SK-N-MC (cell line): ENCODE results near the gene TFAP2B.

Experiments used
- DNase-seq: peaks from one replicate; pipeline ENCODE4 v3.0.0-alpha.2; 2011; ENCODE audit warnings: low read depth, low spot score
- H3K27ac ChIP-seq: fragments of 200-600 bp; sonication (generic); 2 replicates; pipeline ENCODE4 v1.5.1; 2016; ENCODE audit warnings: mixed run types
- H3K36me3 ChIP-seq: fragments of 200-600 bp; sonication (generic); 2 replicates; pipeline ENCODE4 v1.6.1; 2017; ENCODE audit warnings: antibody characterized with exemption, low read length, mixed read lengths; ENCODE audit not compliant: insufficient read depth
- H3K4me3 ChIP-seq: fragments of 200-600 bp; sonication (generic); 2 replicates; pipeline ENCODE4 v1.5.1; 2016
- H3K9ac ChIP-seq: fragments of 200-600 bp; sonication (generic); 2 replicates; pipeline ENCODE4 v1.8.0; 2017; ENCODE audit warnings: mixed run types, mixed read lengths; ENCODE audit not compliant: insufficient read length
- H3K9me3 ChIP-seq: fragments of 200-600 bp; sonication (generic); 2 replicates; pipeline ENCODE4 v1.6.1; 2017; ENCODE audit warnings: low read depth, mild to moderate bottlenecking, antibody characterized with exemption, low read length, moderate library complexity, mixed read lengths
- EZH2 ChIP-seq: fragments of 200-600 bp; sonication (generic); IDR thresholded peaks from one replicate; pipeline ENCODE4 v1.6.1; 2017; ENCODE audit warnings: antibody characterized with exemption
- FOXP2 ChIP-seq: optimal IDR thresholded peaks from 2 replicates; pipeline ENCODE3; 2011; ENCODE audit warnings: mild to moderate bottlenecking, moderate library complexity; ENCODE audit not compliant: insufficient read depth; ENCODE audit errors: extremely low read length, control extremely low read depth
- POLR2AphosphoS5 ChIP-seq: IDR thresholded peaks from 2 replicates; pipeline ENCODE4 v1.6.1; 2012; ENCODE audit warnings: mild to moderate bottlenecking, low read depth, low read length, borderline replicate concordance

Gene TFAP2B

DNA sequence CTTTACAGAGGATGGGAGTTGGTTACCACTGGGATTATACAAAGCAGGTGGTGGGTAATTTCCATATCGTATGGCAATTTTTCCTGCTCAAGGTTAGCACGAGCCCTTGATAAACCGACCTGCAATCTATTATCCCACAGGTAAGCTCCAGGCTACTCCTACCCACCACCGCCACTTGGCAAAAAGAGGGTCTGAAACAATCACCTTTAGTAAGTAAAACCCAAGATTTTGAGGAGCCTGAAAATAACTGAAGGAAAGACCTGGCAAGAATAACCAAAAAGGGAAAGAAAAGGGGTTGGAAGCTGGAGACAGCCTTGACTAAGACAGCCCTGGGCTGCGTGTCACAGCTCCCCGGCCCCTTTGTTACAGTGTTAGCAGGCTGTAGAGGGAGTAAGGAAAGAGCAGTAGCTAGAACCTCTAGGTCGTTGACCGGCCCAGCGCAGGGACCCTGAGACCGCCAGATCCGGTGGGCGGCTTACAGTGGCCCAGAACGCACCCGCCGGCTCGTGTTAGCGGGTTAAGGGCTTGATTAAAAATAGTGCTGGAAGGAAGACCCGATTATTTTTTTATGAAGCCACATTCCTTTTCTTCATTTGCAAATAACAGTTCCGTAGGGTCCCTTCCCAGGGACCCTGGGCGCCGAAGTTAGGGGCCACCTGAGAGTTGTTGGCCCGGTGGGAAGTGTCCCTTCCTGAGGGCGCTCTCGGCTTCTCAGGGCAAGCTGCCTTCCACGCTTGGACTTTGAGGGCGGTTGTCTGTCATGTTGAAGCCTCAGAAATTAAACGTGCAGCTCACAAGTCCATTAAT, 30.5 kb downstream of the TFAP2B start:
- Histone ChIP-seq H3K36me3 (peaks cover 5% of the 10 kb centered on the region), H3K4me3 (peak overlapping the region; percentile 38; the same call in 1 of the 2 replicates), H3K27ac (peak overlapping the region; percentile 89), H3K9me3 (no peaks in the 10 kb centered on the region), H3K9ac (no peak overlapping the region)
- no peak for DNase-seq
- TF ChIP-seq EZH2 (no peak), POLR2AphosphoS5 (peak; percentile 43)

- Histone ChIP-seq H3K27ac (peak overlapping the region; percentile 89; the same call in 1 of the 2 replicates), H3K9ac (no peak overlapping the region), H3K4me3 (peak overlapping the region; percentile 38), H3K9me3 (no peaks in the 10 kb centered on the region), H3K36me3 (no peaks in the 10 kb centered on the region)
- TF ChIP-seq FOXP2 (no peak), EZH2 (no peak), POLR2AphosphoS5 (no peak)
- DNase-seq = no peak
Observed at GRCh38 chr6:50849796-50850180, 31.1 kb downstream of the TFAP2B start.

DNA sequence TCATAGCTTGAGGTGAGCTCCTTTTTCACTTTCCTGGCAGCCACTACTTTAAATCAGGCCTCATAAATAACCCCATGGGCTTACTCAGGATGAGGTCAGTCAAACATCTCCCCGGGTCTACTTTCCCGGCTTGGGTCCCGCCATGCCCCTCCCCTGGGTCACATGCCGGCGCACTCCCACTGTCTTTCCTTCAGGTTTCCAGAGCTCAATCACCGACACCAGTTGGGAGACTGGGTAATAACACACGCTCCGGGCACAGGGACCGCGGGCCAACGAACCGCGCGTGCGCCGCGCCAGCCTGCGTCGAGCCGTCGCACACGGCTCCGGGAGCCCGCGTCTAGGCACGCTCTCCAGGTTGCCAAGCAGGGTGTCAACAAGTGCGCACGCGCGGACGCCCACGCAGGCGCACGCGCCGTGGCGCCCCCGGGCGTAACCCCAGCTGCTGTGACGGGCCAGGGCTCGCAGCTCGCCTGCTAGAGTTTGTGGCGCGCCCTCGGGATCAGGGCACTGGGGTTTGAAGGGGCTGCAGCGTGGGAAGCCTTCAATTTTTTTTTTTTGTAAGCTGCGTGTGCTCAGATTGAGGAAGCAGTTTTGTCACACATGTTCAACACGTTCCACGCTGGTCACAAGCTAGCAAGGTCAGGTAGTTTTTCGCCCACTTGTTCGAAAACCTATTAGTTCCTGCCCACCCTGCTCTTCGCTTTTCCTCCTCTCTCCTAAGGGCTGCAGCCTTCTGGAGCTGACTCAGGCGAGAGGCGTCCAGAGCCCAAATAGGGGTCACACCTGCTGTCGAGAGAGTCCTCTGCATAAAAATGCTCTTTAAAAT, 31.8 kb downstream of the TFAP2B start:
- Histone ChIP-seq H3K4me3 (peak overlapping the region; percentile 38), H3K27ac (no peak overlapping the region), H3K36me3 (no peaks in the 10 kb centered on the region), H3K9ac (no peak overlapping the region), H3K9me3 (no peaks in the 10 kb centered on the region)
- DNase-seq = no peak
- TF ChIP-seq EZH2 (no peak), POLR2AphosphoS5 (no peak), FOXP2 (no peak)

GRCh38 chr6:50851049-50851845, 32.6 kb downstream of the TFAP2B start:
- TF ChIP-seq FOXP2 (no peak), EZH2 (no peak), POLR2AphosphoS5 (no peak)
- H3K9ac ChIP-seq = no peak overlapping the region
- DNase-seq = no peak
- H3K4me3 ChIP-seq = no peak overlapping the region
- no peaks in the 10 kb centered on the region for H3K9me3 ChIP-seq
- no peak overlapping the region for H3K27ac ChIP-seq
- no peaks in the 10 kb centered on the region for H3K36me3 ChIP-seq

DNA sequence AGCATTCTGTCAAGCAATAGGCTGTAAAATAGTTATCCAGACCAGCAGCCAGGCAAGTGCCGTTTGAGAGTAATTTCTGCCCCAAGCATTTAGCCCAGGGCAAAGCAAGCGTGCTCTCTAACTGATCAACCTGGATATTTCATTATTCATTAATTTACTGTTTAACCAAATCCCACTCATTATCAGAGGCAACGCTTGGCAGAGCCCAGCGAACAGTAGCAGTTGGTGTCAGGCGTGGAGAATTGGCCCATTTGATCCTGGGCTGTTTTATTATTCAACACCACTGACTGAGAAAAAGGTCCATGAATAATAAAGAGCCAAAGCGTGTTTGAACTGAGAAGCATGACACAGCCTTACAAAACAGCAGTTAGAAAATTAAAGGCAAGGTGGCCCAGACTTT, 35.3 kb downstream of the TFAP2B start:
- H3K9me3 ChIP-seq = peaks cover 3% of the 10 kb centered on the region; the same call in 1 of the 2 replicates
- TF ChIP-seq FOXP2 (no peak), POLR2AphosphoS5 (peak; percentile 27; the same call in 1 of the 2 replicates), EZH2 (no peak)
- peak overlapping the region; percentile 23; the same call in 1 of the 2 replicates for H3K4me3 ChIP-seq
- H3K36me3 ChIP-seq = no peaks in the 10 kb centered on the region; the same call in 1 of the 2 replicates
- H3K9ac ChIP-seq = no peak overlapping the region
- no peak for DNase-seq
- peak overlapping the region; percentile 37; the same call in 1 of the 2 replicates for H3K27ac ChIP-seq

DNA sequence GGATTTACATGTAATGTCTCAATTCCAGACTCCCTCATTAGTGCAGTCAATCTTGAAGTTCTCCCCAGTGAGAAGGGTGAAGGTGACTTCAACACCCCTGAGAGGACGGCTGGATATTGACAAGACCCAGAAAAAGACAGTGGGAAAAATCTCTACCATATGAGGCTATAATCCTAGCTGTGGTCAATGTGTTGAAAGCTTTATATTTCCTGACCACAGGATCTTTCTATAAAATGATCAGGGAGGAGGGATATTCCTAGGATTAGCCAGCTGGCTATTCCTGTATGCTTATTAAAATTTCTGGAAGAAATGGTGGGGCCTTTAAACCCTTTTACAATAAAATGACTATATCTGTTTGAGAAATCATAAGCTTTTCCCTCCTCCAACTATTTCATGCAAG, 43.0 kb downstream of the TFAP2B start:
- Histone ChIP-seq H3K9ac (no peak overlapping the region), H3K27ac (no peak overlapping the region), H3K4me3 (no peak overlapping the region), H3K36me3 (no peaks in the 10 kb centered on the region; the same call in 1 of the 2 replicates), H3K9me3 (peaks cover 3% of the 10 kb centered on the region; the same call in 1 of the 2 replicates)
- TF ChIP-seq FOXP2 = no peak
- TF ChIP-seq EZH2 = no peak
- TF ChIP-seq POLR2AphosphoS5 = no peak
- DNase-seq = no peak

GRCh38 chr6:50862176-50862575, 43.5 kb downstream of the TFAP2B start:
- TF ChIP-seq POLR2AphosphoS5 = no peak
- TF ChIP-seq FOXP2 = no peak
- TF ChIP-seq EZH2 = no peak
- H3K36me3 ChIP-seq = no peaks in the 10 kb centered on the region; the same call in 1 of the 2 replicates
- DNase-seq = no peak
- peaks cover 2% of the 10 kb centered on the region; the same call in 1 of the 2 replicates for H3K9me3 ChIP-seq
- no peak overlapping the region for H3K9ac ChIP-seq
- H3K27ac ChIP-seq = no peak overlapping the region
- no peak overlapping the region for H3K4me3 ChIP-seq

GRCh38 chr6:50864601-50865000, 45.9 kb downstream of the TFAP2B start:
- DNase-seq = no peak
- Histone ChIP-seq H3K4me3 (no peak overlapping the region), H3K9ac (no peak overlapping the region), H3K36me3 (no peaks in the 10 kb centered on the region), H3K27ac (no peak overlapping the region), H3K9me3 (no peaks in the 10 kb centered on the region)
- TF ChIP-seq FOXP2 (no peak), EZH2 (no peak), POLR2AphosphoS5 (no peak)
